SK-N-SH (cell line): Measurements from ENCODE around the gene PODXL2.

ENCODE experiments used
- POLR2AphosphoS5 ChIP-seq: IDR thresholded peaks from 2 replicates; pipeline ENCODE4 v1.6.1; 2012; ENCODE audit warnings: low read depth, low read length
- TF ChIP-seq, protein P1 (sequence below): fragments of 200-600 bp; sonication (generic); IDR thresholded peaks from 2 replicates; pipeline ENCODE4 v1.6.1; 2017; ENCODE audit warnings: antibody characterized with exemption, mild to moderate bottlenecking, moderate library complexity

DNA sequence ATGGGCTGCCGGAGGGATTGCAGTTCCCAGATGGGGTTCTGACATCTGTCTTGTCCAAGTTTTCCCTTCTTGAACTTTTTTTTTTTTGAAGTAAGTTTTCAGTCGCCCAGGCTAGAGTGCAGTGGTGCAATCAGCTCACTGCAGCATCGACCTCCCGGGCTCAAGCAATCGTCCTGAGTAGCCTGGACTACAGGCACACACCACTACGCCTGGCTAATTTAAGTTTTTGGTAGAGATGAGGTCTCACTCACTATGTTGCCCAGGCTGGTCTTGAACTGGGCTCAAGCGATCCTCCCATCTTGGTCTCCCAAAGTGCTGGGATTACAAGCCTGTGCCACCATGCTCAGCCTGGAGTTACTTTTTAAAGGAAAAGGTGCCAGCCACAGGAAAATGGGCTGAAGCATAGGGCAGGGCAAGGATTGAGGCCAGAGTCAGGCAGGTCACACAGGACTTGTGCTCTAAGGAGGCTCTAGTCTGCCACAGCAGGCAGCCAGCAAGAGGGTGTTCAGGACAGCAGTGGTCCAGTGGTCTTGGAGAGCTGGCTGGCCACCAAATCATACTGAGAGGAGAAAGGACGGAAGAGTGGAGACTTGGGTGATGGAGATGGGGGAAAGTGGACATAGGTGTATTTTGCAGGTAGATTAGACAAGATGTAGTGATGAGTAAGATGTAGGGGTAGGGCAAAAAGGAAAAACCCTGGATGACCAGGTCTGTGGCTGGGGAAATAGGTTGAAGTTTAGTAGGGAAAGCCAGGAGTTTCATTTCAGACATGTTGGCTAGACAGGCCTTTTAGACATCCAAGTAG is 6.0 kb upstream of the PODXL2 start:
- no peak for TF ChIP-seq POLR2AphosphoS5
- TF ChIP-seq, protein P1, sequence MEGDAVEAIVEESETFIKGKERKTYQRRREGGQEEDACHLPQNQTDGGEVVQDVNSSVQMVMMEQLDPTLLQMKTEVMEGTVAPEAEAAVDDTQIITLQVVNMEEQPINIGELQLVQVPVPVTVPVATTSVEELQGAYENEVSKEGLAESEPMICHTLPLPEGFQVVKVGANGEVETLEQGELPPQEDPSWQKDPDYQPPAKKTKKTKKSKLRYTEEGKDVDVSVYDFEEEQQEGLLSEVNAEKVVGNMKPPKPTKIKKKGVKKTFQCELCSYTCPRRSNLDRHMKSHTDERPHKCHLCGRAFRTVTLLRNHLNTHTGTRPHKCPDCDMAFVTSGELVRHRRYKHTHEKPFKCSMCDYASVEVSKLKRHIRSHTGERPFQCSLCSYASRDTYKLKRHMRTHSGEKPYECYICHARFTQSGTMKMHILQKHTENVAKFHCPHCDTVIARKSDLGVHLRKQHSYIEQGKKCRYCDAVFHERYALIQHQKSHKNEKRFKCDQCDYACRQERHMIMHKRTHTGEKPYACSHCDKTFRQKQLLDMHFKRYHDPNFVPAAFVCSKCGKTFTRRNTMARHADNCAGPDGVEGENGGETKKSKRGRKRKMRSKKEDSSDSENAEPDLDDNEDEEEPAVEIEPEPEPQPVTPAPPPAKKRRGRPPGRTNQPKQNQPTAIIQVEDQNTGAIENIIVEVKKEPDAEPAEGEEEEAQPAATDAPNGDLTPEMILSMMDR = no peak
